ENCODE data around the gene NBPF6.
"Not testable (repeated sequence)": the region's sequence is repeated elsewhere in the genome, so short reads cannot be mapped to it uniquely, and the experiment has no call there.

NBPF6 gene

GRCh38 chr1:108502624-108503023, 52.5 kb downstream of the NBPF6 start:
- DNase-seq: no peak

GRCh38 chr1:108503062-108503733, 53.1 kb downstream of the NBPF6 start:
- no peak for DNase-seq

DNA sequence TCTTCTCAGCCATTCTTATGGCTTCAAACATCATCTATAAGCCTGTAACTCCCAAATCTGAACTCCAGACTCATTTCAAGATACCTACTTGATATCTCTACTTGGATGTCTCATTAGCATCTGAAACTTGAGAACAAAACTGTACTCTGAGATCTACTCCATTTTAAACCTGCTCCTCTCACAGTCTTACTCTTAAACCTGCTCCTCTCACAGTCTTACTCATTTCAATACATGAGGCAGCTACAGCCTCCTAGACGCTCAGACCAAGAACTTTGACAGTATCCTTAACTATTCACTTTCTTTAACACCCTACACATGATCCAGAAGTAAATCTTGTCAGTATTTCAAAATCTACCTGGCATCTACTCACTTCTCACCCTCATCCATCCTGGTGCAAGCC, 54.3 kb downstream of the NBPF6 start:
- no peak for DNase-seq

GRCh38 chr1:108505763-108506070, 55.6 kb downstream of the NBPF6 start:
- DNase-seq: no peak

DNA sequence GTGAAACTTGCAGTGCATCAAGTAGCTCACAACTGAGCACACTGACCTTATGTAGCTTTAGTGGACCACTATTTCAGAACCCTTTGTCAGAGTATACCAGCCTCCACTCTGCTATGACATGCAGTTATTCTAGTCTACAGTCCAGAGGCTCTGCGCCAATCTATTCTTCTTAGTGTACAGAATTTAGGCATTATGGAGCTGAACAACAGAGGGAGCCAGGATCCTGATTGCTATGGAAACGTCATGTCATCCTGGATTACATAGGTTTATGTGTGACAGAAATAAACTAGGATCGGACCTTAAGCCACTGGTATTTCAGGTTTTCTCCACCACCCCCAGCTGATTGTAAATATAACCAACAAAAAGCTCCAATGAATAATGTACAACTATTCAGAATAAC, 61.6 kb downstream of the NBPF6 start:
- no peak for DNase-seq

DNA sequence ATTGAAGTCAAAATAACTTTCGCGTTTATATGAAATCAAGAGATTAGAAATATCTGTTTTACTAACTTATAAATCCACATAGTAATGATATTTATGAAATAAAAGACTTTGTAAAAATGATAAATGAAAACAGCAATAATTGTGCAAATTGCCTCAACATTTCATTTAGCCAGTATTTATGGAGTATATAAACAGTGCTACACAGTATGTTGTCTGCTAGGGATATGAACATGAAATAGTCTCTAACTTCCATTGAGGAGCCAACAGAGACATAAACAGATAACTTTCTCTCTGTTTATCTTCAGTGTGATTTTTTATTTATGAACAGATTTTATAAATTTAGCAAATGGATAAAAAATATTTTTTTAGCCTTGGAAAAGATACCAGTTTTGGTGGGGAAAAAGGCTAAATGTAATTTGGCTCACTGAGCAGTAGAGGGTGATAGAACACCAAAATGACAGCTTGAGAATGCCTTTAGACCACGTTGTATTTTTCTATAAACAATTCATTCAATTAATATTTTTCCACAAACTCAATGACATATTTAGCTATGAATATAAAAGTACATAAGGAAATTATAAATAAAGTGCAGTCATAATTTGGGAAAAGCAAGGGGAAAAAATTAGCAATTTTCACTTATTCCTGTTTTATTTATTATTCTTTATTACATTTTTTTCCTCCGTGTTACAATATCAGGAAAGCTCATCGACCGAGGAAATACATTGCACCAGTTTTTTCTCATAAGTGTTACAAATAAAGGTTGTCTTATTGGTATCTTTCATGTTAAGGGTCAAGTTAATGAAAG, 62.3 kb downstream of the NBPF6 start:
- DNase-seq: no peak

- no peak for DNase-seq
Measured at GRCh38 chr1:108513044-108513415, 62.9 kb downstream of the NBPF6 start.

- not testable (repeated sequence) for DNase-seq
Measured at GRCh38 chr1:108513914-108514313, 63.8 kb downstream of the NBPF6 start.

DNA sequence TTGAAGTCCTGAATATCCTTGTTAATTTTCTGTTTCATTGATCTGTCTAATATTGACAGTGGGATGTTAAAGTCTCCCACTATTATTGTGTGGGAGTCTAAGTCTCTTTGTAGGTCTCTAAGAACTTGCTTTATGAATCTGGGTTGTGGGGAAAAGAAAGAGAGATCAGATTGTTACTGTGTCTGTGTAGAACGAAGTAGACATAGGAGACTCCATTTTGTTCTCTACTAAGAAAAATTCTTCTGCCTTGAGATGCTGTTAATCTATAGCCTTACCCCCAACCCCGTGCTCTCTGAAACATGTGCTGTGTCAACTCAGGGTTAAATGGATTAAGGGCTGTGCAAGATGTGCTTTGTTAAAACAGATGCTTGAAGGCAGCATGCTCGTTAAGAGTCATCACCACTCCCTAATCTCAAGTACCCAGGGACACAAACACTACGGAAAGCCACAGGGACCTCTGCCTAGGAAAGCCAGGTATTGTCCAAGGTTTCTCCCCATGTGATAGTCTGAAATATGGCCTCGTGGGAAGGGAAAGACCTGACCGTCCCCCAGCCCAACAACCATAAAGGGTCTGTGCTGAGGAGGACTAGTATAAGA, 67.3 kb downstream of the NBPF6 start:
- not testable (repeated sequence) for DNase-seq
